K562 (cell line): ENCODE data around the gene CLSTN2.

ENCODE experiments used
- CBX1 ChIP-seq: sonication (generic); IDR thresholded peaks from 2 replicates; pipeline ENCODE4 v1.6.1; 2016; ENCODE audit warnings: antibody characterized with exemption, low read depth, mild to moderate bottlenecking
- TF ChIP-seq, protein P1 (sequence below): IDR thresholded peaks from 2 replicates; pipeline ENCODE4 v1.6.1; 2012; ENCODE audit warnings: low read depth, low read length, improper control_type of control experiment, borderline replicate concordance

DNA sequence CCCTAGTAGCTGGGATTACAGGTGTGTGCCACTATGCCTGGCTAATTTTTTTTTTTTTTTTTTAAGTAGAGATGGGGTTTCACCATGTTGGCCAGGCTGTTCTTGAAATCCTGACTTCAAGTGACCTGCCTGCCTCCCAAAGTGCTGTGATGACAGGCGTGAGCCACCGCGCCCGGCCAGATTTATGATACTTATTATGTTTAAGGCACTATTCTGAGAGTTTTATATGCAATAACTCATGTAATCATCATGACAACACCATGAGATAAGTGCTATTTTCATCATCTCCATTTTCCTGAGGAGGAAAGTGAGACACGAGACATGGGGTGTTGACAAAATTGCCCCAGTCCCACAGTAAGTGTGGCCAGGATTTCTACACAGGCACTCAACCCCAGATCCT lies 376.4 kb downstream of the CLSTN2 start:
- TF ChIP-seq, protein P1, sequence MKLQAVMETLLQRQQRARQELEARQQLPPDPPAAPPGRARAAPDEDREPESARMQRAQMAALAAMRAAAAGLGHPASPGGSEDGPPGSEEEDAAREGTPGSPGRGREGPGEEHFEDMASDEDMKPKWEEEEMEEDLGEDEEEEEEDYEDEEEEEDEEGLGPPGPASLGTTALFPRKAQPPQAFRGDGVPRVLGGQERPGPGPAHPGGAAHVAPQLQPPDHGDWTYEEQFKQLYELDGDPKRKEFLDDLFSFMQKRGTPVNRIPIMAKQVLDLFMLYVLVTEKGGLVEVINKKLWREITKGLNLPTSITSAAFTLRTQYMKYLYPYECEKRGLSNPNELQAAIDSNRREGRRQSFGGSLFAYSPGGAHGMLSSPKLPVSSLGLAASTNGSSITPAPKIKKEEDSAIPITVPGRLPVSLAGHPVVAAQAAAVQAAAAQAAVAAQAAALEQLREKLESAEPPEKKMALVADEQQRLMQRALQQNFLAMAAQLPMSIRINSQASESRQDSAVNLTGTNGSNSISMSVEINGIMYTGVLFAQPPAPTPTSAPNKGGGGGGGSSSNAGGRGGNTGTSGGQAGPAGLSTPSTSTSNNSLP, result no peak
- TF ChIP-seq CBX1, result no peak
